IPS-NIHi7 (cell line): ENCODE measurements around the gene SECISBP2L.

Experiments used
- DNase-seq: peaks from one replicate; pipeline ENCODE4 v3.0.0; 2012; ENCODE audit warnings: mixed read lengths; ENCODE audit errors: extremely low spot score

SECISBP2L gene

GRCh38 chr15:48964898-48965297 lies 81.3 kb downstream of the SECISBP2L start:
- no peak for DNase-seq

- DNase-seq: peak; percentile 78
Observed at GRCh38 chr15:48963524-48964113, 82.6 kb downstream of the SECISBP2L start, which contains the start of gene SHC4. SHC4 (minus strand) TSS chr15:48963919; CDS start chr15:48963015, 904 bp downstream.

- peak; percentile 37 for DNase-seq
Observed at GRCh38 chr15:48962662-48963523, 83.4 kb downstream of the SECISBP2L start.

- no peak for DNase-seq
Observed at GRCh38 chr15:48955967-48956366, 90.3 kb downstream of the SECISBP2L start.

- DNase-seq: no peak
Observed at GRCh38 chr15:48955370-48955769, 90.9 kb downstream of the SECISBP2L start.

GRCh38 chr15:48954538-48954937 lies 91.7 kb downstream of the SECISBP2L start:
- peak; percentile 49 for DNase-seq

- no peak for DNase-seq
Observed at GRCh38 chr15:48946840-48947187, 99.4 kb downstream of the SECISBP2L start.

- no peak for DNase-seq
Observed at GRCh38 chr15:48946074-48946839, 100.0 kb downstream of the SECISBP2L start.

GRCh38 chr15:48945386-48945785 lies 100.9 kb downstream of the SECISBP2L start:
- DNase-seq: no peak

- no peak for DNase-seq
Observed at GRCh38 chr15:48941904-48942303, 104.3 kb downstream of the SECISBP2L start.

- no peak for DNase-seq
Observed at GRCh38 chr15:48940508-48940907, 105.7 kb downstream of the SECISBP2L start.

- no peak for DNase-seq
Observed at GRCh38 chr15:48939648-48940047, 106.6 kb downstream of the SECISBP2L start.
